GOT3 (cell line): Measurements from ENCODE around the gene PRAC2.
"Not testable (repeated sequence)": the region's sequence is repeated elsewhere in the genome, so short reads cannot be mapped to it uniquely, and the experiment has no call there.

Experiments
- DNase-seq: peaks from one replicate; lab custom pipeline; 2025; ENCODE audit warnings: mixed read lengths; lab: John Stamatoyannopoulos, UW

PRAC2 gene

DNA sequence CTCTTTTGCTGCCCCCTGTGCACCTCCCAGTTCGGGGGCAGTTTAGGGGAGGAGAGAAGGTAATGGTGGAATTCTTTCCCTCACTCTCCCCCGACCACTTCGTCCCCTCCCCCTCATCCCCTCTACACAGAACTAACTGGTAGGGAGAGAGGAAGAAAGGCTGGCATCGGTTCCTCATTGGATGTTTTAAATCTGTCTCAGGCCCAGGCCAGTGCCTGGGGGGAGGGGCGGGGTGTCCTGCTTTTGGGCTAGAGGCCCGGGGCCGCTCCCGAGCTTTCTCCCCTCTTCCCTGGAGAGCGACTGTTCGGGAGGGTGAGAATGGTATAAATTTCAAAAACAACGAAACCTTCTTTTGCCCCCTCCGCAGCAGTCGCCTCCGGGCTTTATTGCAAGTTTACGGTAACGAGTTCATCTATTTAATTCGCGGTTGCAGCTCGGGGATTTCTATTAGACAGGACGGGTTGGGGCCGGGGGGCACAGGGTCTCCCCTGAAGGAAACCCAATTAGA lies at the start of gene PRAC2:
TSS of gene PRAC2 (plus strand) at position 271 of the 508 bp plus-strand sequence. CDS start 1,226 bp downstream, outside the sequence.
- no peak for DNase-seq

DNA sequence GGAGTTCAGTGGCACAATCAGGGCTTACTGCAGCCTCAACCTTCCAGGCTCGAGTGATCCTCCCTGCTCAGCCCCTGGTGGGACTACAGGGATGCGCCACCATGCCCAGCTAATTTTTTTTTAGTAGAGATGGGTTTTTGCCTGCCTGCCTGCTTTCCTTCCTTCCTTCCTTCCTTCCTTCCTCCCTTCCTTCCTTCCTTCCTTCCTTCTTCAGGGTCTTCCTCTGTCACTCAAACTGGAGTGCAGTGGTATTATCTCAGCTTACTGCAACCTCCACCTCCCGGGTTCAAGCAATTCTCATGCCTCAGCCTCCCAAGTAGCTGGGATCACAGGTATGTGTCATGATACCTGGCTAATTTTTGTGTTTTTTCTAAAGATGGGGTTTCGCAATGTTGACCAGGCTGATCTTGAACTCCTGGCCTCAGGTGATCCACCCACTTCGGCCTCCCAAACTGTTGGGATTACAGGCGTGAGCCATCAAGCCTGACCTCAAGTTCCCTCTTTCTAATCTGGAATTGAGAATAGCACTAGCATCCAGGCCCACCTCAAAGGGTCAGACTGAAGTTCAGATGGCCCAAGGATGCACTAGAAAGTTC lies 45.9 kb upstream of the PRAC2 start:
- DNase-seq, result no peak

DNA sequence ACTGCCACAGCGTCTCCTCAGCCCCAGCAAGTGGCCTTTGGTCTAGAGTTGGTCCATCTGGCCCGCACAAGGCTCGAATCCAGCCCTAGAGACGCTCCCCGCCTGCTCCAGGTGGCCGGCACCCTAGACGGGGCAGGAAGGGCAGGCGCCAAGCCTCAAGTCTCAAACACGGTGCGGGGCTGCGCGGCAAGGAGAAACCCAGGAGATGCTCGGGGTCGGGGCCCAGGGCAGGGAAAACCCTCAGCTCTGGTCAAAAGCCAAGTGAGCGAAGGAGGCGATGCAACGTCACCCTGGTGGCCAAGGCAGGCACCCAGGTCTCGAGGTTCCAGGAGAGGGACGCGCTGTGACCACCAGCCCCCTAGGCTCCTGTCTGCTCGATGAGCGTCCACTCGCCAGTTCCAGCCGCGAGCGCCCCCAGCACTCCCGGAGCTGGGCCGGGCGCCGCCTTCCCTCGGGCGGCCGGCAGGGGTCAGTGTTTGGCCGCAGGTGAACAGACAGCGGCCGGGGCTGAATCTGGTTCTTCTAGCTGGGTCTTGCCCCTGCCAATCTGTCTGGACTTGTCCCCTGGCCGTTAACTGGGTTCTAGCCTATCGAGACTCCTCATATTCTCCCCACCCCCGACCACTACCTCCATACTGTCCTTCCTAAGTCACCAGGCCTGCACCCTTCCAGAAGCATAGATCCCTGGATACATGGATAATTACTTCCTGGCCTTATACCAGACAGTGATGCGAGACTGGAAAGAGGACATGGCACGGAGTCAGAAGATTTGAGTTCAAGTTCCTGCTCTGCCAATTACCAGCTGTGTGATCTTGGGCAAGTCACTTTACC lies 44.6 kb upstream of the PRAC2 start:
- peak; percentile 31 for DNase-seq

DNA sequence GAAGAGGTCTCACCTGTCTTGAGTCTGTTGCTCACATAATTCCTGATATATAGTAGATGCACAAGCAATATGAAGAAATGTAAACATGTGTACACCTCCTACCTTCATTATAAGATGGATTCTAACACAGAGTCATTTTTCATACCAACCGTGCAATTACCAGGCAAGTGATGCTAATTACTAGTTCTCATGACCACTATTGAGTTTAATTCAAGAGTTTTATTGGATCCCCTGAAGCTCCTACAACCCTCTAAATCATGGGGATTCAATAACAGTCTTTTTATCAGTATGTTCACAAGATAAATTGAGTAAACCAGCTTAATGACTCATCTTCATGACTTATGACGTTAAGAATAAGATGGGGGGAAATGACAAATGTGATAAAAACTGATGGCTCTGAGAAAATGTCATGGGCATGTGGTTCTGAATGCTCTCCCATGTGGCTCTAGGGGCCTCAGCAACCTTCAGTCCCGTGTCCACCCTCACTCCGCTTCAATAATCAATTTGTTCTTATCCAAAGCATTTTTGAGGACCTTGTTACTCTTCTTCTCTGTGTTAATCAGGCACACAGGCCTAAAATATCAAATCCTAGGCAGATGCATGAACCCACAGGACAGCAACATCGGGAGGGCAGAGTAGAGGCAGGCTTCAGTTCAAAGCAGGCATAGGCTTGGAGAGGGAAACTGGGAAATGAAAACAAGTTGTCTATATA lies 43.4 kb upstream of the PRAC2 start:
- no peak for DNase-seq

DNA sequence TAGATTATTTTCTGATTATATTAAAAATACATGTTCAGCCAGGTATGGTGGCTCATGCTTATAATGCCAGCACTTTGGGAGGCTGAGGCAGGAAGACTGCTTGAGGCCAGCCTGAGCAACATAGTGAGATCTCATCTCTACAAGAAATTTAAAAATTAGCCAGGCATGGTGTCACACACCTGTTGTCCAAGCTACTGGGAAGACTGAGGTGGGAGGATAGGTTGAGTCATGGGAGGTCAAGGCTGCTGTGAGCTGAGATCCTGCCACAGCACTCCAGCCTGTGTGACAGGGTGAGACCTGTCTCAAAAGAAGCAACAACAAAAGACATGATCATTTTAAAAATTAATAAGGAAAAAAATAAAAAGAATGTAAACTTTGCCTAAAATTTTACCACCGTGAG lies 41.4 kb upstream of the PRAC2 start:
- no peak for DNase-seq

DNA sequence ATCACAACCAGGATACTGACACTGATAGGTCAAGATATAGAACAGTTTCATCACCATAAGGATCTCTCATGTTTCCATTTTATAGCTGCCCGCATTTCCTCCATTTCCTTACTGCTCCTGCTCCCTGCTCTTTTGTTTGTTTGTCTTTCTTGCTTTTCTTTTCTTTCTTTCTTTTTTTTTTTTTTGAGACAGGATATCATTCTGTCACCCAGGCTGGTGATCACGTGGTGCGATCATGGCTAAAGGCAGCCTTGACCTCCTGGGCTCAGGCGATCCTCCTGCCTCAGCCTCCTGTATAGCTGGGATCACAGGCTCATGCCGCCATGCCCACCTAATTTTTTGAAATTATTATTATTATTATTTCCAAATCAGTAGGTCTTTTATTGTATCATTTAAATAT lies 32.3 kb upstream of the PRAC2 start:
- DNase-seq, result no peak

DNA sequence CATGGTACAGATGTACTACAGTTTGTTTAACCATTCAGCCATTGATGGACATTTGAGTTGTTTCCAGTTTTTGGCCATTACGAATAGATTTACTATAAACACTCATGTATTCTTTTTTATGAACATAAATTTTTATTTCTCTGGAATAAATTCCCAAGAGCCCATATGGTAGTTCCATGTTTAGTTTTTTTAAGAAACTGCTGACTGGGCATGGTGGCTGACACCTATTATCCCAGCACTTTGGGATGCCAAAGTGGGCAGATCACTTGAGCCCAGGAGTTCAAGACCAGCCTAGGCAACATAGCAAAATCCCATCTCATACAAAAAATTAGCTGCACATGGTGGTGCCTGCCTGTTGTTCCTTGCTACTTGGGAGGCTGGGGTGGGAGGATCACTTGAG lies 30.9 kb upstream of the PRAC2 start:
- no peak for DNase-seq

DNA sequence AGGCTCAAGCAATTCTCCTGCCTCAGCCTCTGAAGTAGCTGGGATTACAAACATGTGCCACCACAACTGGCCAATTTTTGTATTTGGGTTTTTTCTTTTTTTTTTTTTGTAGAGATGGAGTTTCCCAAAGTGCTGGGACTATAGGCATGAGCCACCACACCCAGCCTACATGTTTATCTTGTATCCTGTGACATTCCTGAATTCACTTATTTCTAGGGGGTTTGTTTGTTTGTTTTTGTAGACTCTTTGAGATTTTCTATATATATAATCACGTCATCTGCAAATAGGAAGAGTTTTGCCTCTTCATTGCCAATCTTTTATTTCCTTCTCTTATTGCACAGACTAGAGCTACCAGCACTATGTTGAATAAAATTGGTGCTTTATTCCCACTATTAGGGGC lies 29.8 kb upstream of the PRAC2 start:
- DNase-seq, result no peak

DNA sequence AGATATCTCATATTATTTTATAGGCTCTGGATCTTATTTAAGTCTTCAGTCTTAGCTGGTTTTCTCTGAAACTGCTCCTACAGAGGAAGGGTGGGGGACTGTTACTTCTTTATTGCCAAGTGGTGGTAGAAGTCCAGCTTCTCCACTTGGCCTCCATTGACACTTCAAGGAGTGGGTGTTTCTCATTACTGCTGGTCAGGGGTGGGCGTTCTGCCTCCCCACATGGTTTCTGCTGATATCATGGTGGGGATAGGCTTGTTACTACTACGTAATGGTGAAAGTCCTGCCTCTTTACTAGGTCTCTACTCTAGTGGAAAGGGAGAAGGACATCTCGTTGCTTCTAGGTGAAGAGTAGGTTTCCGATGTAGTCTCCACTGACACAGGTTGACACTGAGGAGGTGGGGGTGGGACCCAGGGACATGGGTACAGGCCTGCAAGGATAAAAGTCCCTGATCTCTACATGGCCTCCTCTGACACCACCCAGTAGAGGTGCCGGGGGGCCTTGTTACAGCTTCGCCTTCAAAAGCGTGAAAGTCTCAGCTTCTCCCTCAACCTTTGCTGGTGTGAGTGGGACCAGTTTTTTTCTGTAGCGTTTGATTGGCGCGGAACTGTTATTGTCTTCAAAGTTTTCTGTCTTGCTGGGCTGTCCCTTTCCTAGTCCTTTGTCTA lies 21.0 kb upstream of the PRAC2 start:
- no peak for DNase-seq

DNA sequence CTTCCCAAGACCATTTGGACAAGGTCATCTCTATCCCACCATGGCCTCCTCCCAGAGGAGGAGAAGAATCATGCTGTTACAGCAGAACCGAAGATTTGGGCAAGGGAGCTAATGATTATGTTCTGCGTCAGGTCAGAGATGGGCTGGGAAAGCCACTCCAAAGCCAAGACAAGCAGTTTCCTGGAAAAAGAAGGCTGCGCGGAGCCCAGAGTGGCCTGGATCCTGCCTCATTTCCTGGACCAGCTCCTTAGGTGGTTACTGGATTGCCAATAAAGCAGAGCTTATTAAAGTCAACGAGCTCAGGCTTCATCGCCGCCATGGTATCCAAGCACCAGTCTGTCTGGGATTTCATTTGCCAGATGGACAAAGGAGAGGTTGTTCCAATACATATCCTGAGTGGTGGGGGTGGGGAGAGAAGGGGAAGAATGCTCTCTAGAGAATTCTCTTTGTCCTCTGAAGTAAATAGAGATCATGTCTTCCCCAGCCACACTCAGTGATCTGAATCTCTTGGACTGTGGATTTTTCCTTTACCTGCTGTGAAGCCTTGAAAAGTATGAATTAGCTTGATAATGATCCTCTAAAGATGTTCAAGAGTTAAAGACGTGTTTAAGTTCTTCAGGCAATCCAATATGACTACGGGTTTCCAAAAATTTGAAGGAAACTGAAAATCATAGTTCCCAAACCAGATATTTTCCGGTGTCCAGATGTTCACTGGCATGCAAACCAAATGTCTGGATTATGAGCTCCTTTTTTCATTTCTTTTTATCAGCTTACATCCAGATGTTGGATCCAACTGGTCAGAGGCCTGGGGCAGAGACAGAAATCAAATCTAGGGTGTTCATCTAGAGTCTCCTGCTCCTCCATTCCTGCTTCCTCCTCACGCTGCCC lies 18.4 kb upstream of the PRAC2 start:
- DNase-seq, result no peak

DNA sequence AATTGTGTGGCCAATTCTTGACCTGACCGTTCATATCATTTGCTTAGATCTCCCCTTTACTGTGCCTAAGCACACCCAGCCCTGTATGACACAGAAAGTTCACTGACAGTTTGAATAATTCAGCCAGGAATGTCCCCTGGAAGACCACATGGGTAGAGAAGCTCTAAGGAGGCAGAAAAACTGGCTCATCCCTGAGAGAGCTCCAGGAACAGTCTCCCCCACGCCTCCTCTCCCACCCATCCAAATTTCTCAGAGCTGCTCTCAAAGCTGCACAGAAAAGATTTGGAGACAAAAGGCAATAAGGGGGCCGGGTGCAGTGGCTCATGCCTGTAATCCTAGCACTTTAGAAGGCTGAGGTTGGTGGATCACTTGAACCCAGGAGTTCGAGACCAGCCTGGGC lies 11.9 kb upstream of the PRAC2 start:
- DNase-seq, result no peak

DNA sequence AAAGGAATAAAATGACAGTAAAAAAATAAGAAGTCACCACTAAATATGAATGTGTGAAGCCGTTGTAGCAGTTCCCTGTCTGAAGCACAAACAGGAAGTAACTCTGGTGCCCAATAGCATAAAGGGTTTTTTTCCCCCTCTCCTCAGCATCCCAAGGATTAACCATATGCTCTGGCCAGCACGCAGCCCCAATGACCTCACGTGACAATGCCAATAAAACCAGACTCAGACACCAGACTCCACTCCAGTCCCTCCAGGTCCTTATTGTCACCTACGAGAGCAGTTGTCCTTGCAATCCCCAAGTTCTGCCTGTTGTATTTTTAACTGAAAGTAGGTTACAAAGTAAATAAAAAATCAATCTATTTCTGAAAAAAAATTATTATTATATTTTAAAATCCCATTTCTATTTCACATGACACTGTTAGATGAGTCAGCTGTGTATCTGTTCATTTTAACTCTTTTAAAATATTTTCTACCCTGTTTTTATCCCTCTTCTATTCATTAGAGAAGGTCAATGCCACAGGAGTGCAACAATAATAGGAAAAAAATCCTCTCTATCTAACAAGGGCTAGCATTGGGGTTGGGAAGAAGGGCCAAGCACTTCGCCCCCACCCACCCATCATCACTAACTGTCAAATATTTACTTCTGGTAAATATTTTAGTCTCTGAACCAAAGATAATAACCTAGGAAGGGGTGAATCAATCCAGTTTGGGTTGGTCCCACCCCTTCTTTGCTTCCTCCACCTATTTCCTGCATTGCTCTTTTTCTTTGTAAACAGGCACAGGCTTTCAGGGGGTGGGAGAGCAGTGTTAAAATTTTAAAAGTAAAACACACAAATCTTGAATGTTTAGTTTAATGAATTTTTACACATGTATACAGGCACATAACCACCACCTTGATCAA lies 7.2 kb upstream of the PRAC2 start:
- no peak for DNase-seq

DNA sequence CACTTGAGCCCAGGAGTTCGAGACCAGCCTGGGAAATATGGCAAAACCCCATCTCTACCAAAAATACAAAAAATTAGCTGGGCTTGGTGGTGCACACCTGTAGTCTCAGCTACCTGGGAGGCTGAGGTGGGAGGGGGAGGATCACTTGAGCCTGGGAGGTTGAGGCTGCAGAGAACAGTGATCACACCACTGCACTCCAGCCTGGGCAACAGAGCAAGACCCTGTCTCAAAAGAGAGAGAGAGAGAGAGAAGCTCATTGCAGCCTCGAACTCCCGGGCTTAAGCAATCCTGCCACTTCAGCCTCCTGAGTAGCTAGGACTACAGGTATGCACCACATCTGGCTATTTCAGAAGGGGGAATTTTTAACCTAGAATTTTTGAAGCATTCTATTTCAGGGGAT lies 6.4 kb upstream of the PRAC2 start:
- DNase-seq, result not testable (repeated sequence)

DNA sequence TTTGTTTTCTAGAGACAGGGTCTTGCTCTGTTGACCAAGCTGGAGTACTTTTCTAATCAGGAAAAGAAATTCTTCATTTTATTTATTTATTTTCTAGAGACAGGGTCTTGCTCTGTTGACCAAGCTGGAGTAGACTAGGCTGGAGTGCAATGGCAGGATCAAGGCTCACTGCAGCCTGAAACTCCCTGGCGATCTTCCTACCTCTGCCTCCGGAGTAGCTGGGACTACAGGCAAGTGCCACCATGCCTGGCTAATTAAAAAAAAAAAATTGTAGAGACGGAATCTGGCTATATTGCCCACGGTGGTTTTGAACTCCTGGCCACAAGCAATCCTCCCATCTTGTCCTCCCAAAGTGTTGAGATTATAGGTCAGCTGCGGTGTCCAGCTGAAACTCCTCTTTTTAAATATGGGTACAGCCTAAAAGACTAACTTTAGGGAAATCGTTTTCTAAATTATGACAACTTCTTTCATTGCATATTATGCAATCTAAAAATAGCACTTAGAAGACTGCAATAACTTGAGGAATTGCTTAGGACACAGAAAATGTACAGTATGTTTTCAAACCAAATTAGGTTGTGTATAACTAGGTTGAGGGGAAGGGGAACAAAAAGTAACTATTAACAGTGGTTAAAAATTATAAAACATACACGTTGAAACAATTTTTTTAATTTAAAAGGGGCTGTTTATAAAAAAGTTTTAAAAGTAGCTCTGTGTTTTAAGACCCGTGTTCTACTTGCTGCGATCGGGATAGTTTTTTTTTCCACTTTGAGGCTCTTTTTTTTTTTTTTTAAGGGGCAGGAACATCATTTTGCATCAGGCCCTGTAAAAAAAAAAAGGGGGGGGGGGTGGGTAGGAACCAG lies 5.4 kb upstream of the PRAC2 start:
- DNase-seq, result no peak

DNA sequence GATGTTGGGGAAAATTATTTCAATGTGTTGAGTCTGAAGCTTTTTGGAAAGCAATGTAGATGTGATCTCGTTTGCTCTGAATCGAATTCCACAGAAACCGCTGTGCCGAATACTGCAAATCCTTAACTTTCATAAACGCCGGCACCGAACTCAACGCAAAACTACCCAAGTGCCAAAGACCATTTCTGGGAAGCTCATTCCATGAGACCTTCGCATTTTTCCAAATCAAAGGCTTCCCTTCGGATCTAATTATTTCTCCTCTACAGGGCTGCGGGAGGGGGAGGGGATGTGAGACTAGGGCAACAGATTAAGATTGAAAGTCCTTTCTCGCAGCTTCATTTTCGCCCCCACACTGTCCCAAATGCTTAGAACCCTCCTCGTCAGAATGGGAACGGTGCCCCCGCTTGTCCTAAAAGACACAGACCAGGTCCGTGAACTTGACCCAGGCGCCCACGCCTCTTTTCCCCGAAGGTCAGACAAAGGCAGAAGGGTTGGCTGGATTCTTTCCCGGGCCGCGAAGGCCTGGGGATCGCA lies 4.7 kb upstream of the PRAC2 start:
- no peak for DNase-seq

DNA sequence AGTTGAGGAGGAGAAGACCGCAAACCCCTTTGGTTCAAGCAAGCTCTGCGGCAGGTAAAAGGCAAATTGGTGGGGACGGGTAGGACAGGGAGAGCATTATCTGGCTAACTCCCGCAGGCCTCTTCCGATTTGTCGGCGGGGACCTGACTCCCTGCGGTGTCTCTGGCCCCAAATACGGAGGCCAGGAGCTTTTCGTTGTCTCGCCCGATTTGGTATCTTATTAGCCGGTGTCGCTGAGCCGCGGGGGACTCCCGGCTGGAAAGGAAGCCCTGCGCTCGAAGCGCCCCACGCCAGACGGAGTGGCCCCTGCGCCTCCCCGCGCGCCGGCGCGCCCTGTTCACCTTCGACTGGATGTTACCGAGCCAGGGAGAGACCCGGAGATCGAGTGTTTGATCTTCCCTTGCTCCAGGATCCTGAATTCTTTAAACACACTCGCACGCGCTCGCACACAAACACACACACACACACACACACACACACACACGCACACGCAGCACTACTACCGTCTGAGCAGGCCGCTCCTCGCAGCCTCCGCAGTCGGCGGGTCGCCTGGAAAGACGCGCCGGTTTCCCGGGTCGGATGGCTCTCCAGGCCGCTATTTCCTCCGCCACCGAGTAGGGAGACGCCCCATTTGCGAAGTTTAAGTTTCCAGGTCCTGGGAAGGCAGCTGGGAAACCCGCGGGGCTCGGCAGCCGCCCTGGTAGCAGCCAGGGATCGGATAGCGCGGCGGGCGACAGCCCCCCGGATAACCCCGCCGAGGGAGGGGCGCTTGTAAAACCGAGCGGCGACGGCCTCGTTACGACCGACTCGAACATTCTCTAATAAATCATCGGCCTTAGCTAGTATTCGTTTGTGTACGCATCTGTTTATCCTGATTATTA lies 4.0 kb upstream of the PRAC2 start:
- no peak for DNase-seq

DNA sequence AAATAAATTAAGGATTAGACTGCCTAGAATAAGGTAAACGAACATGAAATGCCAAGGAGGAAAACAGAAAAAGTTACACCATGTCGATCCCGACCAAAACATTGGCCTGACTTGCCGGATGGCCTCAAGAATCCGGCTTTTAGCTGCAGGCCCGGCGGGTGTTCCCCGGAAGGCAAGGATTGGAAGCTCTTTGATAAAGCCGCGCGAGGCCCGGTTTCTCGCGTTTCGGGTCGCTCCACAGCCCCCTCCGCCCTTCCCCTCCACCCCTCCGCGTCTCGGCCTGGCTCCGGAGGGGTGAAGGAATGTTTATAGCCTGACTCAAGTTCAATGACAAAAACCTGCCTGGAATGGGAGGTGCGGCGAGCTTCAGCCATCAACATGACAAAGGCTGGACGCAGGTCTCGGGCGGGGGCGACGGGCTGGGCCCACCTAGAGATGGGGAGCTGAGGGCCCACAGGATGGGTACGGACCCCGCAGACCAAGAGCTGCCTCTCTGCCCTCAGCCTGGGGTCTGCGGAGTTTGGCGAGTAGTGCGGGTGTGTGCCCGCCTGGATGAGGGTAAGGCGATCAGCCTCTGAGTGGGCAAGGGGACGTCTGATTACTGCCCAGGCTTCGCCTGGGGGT lies 3.2 kb upstream of the PRAC2 start:
- no peak for DNase-seq
